Cardiac muscle cell (in vitro differentiated cells and primary cell): ENCODE results near the gene EXOSC5. TPM values are rescaled to one million over a fixed set of nuclear protein-coding genes. Genes with fewer than 3 reads are reported as not detected.

ENCODE experiments used
- DNase-seq, 2 donors: peaks; one replicate each; pipeline versions ENCODE4 v3.0.0 to v3.0.0-alpha.2; 2010 to 2017; ENCODE audit warnings: low read depth in 1 of 2, low spot score in 1 of 2
- H3K27ac ChIP-seq: fragments of 200-600 bp; sonication (generic); 2 replicates; pipeline ENCODE4 v1.5.1; 2016
- H3K27me3 ChIP-seq: fragments of 200-600 bp; sonication (generic); 2 replicates; pipeline ENCODE4 v1.6.0; 2016; ENCODE audit warnings: control low read depth
- H3K36me3 ChIP-seq: fragments of 200-600 bp; sonication (generic); 2 replicates; pipeline ENCODE4 v1.5.1; 2016; ENCODE audit warnings: control low read depth
- H3K4me1 ChIP-seq: fragments of 200-600 bp; sonication (generic); 2 replicates; pipeline ENCODE4 v1.8.1; 2017; ENCODE audit warnings: low read depth, mild to moderate bottlenecking, mixed run types
- H3K4me3 ChIP-seq: fragments of 200-600 bp; sonication (generic); 2 replicates; pipeline ENCODE4 v1.5.1; 2016; ENCODE audit warnings: mild to moderate bottlenecking
- H3K9me3 ChIP-seq: fragments of 200-600 bp; sonication (generic); 2 replicates; pipeline ENCODE4 v1.5.1; 2017; ENCODE audit warnings: low read depth, mild to moderate bottlenecking, control low read depth
- polyA plus RNA-seq: library from polyadenylated mRNA; unstranded; fragments of >200 nt; fragmentation: Nextera tagmentation; extraction: Ambion mirVana; gene quantifications from 2 replicates; pipeline ENCODE4 v1.2.1, GENCODE V29; 2016
- total RNA-seq: library from RNA; depleted of rRNA; stranded (reverse); fragments of >200 nt; gene quantifications from 2 replicates; pipeline ENCODE4 v1.2.3, GENCODE V29; 2016
- TF ChIP-seq, protein P1 (sequence below): IDR thresholded peaks from 2 replicates; pipeline ENCODE4 v1.5.1; 2012; ENCODE audit warnings: low read depth, mild to moderate bottlenecking, low read length

The EXOSC5 gene
- total and polyA plus RNA-seq, 2 experiments from 2014 or later: 31.4 to 53.0 TPM

GRCh38 chr19:41434450-41434849 is 37.3 kb upstream of the EXOSC5 start:
- H3K27ac ChIP-seq: peak overlapping the region; percentile 99
- H3K9me3 ChIP-seq: no peaks in the 10 kb centered on the region
- H3K27me3 ChIP-seq: no peaks in the 10 kb centered on the region
- peaks cover 5% of the 10 kb centered on the region for H3K36me3 ChIP-seq
- DNase-seq: no peak
- TF ChIP-seq, protein P1, sequence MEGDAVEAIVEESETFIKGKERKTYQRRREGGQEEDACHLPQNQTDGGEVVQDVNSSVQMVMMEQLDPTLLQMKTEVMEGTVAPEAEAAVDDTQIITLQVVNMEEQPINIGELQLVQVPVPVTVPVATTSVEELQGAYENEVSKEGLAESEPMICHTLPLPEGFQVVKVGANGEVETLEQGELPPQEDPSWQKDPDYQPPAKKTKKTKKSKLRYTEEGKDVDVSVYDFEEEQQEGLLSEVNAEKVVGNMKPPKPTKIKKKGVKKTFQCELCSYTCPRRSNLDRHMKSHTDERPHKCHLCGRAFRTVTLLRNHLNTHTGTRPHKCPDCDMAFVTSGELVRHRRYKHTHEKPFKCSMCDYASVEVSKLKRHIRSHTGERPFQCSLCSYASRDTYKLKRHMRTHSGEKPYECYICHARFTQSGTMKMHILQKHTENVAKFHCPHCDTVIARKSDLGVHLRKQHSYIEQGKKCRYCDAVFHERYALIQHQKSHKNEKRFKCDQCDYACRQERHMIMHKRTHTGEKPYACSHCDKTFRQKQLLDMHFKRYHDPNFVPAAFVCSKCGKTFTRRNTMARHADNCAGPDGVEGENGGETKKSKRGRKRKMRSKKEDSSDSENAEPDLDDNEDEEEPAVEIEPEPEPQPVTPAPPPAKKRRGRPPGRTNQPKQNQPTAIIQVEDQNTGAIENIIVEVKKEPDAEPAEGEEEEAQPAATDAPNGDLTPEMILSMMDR: no peak
- H3K4me3 ChIP-seq: no peak overlapping the region
- H3K4me1 ChIP-seq: peaks cover 30% of the 10 kb centered on the region

GRCh38 chr19:41433171-41433570 is 36.0 kb upstream of the EXOSC5 start:
- H3K27me3 ChIP-seq: no peaks in the 10 kb centered on the region
- no peaks in the 10 kb centered on the region for H3K9me3 ChIP-seq
- TF ChIP-seq, protein P1: no peak
- no peak overlapping the region for H3K4me3 ChIP-seq
- no peak for DNase-seq
- peaks cover 35% of the 10 kb centered on the region for H3K4me1 ChIP-seq
- peak overlapping the region; percentile 99 for H3K27ac ChIP-seq
- H3K36me3 ChIP-seq: peaks cover 5% of the 10 kb centered on the region

DNA sequence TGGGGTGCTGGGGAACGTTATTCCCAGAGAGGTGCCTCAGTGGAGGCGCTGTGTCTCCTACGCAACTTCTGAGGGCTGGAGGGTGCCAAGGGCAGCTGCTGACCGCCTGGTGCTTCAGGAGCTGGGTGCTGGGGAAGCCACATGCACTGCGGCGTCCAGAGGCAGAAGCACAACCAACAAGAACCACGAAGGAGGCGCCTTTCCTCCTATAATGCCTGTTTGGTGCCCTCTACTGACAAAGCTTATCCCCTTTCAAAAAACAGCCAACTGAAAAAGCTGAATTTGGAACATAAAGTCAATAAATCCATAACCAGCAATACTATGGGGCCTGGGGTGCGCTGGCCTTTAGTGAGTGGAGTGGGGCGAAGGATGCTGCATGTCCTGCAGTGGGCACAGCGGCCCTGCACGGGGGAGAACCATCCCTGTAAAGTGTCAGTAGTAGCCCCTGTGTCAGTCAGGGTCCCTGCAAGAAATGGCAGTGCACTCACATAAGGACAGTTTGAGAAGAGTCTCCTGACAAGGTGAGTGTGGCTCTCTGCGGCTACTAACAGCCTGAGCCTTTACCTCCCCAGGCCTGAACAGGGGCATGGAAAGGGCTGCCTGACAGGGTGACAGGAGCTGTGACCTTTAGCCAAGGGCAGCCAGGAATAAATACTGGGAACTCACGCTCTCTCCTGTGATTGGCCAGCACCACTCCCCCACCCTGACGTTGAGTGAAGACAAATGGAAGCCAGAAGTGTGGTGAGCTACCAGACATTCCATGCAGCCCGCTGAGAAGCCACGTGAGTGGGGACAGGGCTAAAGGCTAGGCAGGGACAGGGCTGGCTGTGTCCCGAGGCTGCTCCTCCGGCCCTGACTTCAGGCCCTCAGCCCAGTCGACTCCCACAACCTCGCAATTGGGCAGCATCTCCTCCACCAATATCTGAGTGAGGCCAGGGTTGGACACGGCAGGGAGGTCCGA is 34.5 kb upstream of the EXOSC5 start:
- Histone ChIP-seq H3K27ac (peak overlapping the region; percentile 99), H3K9me3 (no peaks in the 10 kb centered on the region), H3K4me1 (peaks cover 47% of the 10 kb centered on the region), H3K36me3 (peaks cover 5% of the 10 kb centered on the region), H3K27me3 (no peaks in the 10 kb centered on the region), H3K4me3 (no peak overlapping the region)
- TF ChIP-seq, protein P1: peak; percentile 41
- peak; percentile 46 to 96 for DNase-seq

GRCh38 chr19:41430922-41431321 is 33.8 kb upstream of the EXOSC5 start:
- Histone ChIP-seq H3K27me3 (no peaks in the 10 kb centered on the region), H3K4me3 (no peak overlapping the region), H3K27ac (peak overlapping the region; percentile 99), H3K36me3 (peaks cover 5% of the 10 kb centered on the region), H3K9me3 (no peaks in the 10 kb centered on the region), H3K4me1 (peaks cover 54% of the 10 kb centered on the region)
- TF ChIP-seq, protein P1: no peak
- no peak for DNase-seq

- Histone ChIP-seq H3K4me3 (peak overlapping the region; percentile 7), H3K36me3 (peaks cover 7% of the 10 kb centered on the region), H3K9me3 (no peaks in the 10 kb centered on the region), H3K4me1 (peaks cover 49% of the 10 kb centered on the region), H3K27ac (peak overlapping the region; percentile 84), H3K27me3 (no peaks in the 10 kb centered on the region)
- TF ChIP-seq, protein P1: no peak
- no peak for DNase-seq
Observed at GRCh38 chr19:41428481-41428859, 31.3 kb upstream of the EXOSC5 start.
